HG03045 (cell line): ENCODE data around the gene ZBED4.

Experiments used
- ATAC-seq: cut with Tn5 transposase; IDR thresholded peaks from one replicate; pipeline ENCODE4 v1.9.1; 2021; ENCODE audit warnings: mild to moderate bottlenecking, moderate library complexity; ENCODE audit not compliant: unreplicated experiment

The ZBED4 gene

DNA sequence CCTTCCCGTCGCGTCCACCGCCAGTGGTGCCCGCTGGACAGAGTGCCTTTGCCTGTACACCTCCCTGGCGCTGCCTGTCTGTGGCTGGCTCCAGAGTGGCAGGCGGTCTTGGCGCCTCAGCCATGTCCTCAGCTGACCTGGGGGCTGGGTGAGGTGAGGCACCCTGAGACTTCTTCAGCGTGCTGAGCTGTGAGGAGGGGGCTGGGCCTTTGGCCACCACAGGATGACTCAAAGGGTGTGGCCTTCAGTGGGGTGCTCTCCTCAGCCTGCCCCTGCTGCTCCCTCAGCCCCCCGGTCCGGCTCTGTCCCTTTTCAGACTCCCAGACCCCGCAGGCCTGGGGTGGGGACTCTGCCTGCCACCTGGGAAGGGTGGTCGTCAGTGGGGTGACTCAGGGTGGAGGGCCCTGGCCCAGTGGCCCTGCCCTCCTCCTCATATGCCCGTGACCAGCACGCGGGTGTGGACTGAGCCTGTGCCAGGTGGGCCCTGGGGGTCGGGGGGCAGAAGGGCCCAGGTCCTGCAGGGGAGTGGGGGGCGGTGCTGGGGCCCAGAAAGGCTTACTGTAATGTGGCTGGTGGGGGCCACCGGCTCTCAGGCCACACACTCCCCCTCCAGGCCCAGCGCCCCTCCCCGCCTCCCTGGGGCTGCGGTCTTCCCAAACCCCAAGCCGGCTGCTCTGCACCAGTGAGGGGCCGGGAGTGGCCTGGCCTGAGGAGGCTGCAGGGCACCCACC lies 80.7 kb downstream of the ZBED4 start:
- no peak for ATAC-seq

DNA sequence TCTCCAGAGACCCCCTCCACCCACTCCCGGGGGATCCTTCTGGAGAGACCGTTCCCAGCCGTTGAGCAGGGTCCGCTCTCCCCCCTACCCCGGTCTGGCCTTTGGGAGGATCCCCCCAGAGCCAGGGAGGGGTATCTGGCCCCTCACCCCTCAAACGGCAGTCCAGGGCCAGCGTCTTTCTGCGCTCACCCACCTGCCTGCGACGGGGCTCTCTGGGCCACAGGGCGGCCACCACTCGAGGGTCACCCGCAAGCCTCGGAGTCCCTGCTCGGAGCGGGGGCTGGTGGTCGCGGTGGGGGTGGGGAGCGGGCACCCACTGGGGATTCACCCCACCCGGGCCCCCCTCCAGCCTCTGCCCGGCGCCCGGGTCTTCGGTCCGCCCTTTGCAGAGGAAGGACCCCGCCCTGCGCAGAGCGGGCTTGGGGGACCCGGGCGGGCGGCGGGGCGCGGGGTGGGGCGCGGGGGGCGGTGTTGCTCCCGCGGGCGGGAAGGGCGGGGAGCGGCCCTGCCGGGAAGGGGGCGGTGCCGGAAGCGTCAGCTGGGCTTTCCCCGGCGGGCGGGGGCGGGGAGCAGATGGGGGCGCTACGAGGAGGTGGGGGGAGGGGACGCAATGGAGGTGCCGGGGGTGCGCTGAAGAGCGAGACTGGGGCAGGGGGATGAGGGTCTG lies 81.4 kb downstream of the ZBED4 start:
- ATAC-seq: no peak

- no peak for ATAC-seq
Observed at GRCh38 chr22:49935561-49935960, 81.9 kb downstream of the ZBED4 start.

- ATAC-seq: peak; percentile 47
Observed at GRCh38 chr22:49936018-49936972, 82.7 kb downstream of the ZBED4 start.

- no peak for ATAC-seq
Observed at GRCh38 chr22:49936973-49937757, 83.5 kb downstream of the ZBED4 start.

DNA sequence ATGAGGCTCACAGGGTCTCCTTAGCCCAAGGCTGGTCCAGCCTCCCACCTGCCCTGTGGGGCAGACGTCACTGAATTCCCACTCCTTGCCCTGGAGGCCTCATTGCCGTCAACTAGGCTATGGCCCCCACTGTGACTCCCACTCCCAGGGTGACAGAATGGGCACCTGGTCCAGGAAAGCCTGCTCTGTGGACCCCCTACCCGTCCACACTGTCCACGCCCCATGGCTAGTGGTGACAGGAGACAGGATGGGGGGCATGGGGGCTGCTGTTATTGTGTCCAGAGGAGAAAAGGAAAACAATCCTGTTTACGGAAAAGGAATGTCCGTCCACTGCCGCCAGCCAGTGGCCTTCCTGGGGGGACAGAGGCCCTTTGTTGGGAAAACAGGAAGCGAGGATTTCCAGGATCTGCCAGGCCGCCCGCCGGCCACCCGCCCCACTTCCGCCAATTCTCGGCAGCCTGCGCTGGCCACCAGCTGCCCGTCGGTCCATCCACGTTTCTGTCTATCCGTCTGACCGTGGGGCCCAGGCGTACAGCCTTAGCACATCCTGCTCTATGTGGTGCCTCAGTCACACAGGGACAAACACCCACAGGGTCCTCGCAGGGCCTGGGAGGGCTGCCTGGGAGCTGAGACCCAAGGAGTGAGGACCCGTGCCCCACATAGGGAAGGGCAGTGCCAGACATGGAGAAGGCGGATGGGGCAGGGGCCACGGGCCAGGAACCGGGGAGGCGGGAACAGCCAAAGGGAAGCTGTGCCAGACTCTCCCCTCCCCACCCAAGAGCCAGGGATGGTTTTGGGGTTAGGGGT lies 84.3 kb downstream of the ZBED4 start:
- ATAC-seq: no peak

GRCh38 chr22:49938565-49939136 lies 85.0 kb downstream of the ZBED4 start:
- no peak for ATAC-seq
